ENCODE measurements around the gene RAB15.

- TF ChIP-seq EZH2 (IDR thresholded peaks at IDR 0.05; ENCODE audit: low read length) (no peak), CTCF (optimal IDR thresholded peaks at IDR 0.05 in 1 of 3, IDR thresholded peaks at IDR 0.05 in 1 of 3, conservative IDR thresholded peaks at IDR 0.05 in 1 of 3; ENCODE audit: extremely low read depth in 1 of 3, insufficient read depth in 2 of 3, low read length in 3 of 3) (no peak)
These were observed 57.7 kb downstream of the RAB15 start, which contains the start of gene CHURC1 for GRCh38 chr14:64914237-64915028.

All from keratinocyte (primary cell).